Caco-2 (cell line): ENCODE measurements around the gene ARSA. TPM values are rescaled to one million over a fixed set of nuclear protein-coding genes. Genes with fewer than 3 reads are reported as not detected.
"Not testable (repeated sequence)": the region's sequence is repeated elsewhere in the genome, so short reads cannot be mapped to it uniquely, and the experiment has no call there.

Experiments
- BruUV-seq: library from RNA; stranded (reverse); fragments of 400-500 nt; replicated peaks from 2 replicates; lab custom pipeline; 2021; lab: Mats Ljungman, UMichigan
- CTCF ChIA-PET: fragments of 300-600 bp; sonication (Branson Sonifier 250); formaldehyde crosslinking; loops from one replicate; lab custom pipeline; 2022; ENCODE audit warnings: antibody characterized with exemption; lab: Charles Lee
- POLR2A ChIA-PET: fragments of 300-600 bp; sonication (Branson Sonifier 250); formaldehyde crosslinking; loops from one replicate; lab custom pipeline; 2022; ENCODE audit warnings: antibody characterized with exemption; lab: Charles Lee
- DNase-seq, 2 experiments: peaks; one replicate each; pipeline versions ENCODE4 v3.0.0 to v3.0.0-alpha.2; 2020 to 2022
- H3K27me3 ChIP-seq: replicated peaks from 2 replicates; pipeline ENCODE4 v1.6.0; 2011; ENCODE audit warnings: low read length; ENCODE audit not compliant: control insufficient read depth, insufficient read depth
- H3K36me3 ChIP-seq: 2 replicates; pipeline ENCODE4 v1.5.1; 2011; ENCODE audit warnings: low read length; ENCODE audit not compliant: control insufficient read depth, insufficient read depth
- H3K4me1 ChIP-seq: fragments of 250-450 bp; sonication (Bioruptor Pico); 2 replicates; pipeline ENCODE4 v1.5.1; 2020; ENCODE audit warnings: mild to moderate bottlenecking
- H3K4me3 ChIP-seq: 2 replicates; pipeline ENCODE4 v1.5.1; 2011; ENCODE audit warnings: low read depth, mild to moderate bottlenecking, control low read depth, low read length
- H3K9me3 ChIP-seq: fragments of 250-450 bp; sonication (Bioruptor Pico); 2 replicates; pipeline ENCODE4 v1.5.1; 2020; ENCODE audit warnings: mild to moderate bottlenecking, moderate library complexity
- H3K27ac Mint-ChIP-seq: one replicate; pipeline ENCODE4 v1.8.0; 2022; ENCODE audit warnings: mixed read lengths; ENCODE audit not compliant: unreplicated experiment
- H3K27me3 Mint-ChIP-seq: one replicate; pipeline ENCODE4 v1.8.0; 2022; ENCODE audit warnings: mixed read lengths; ENCODE audit not compliant: insufficient read depth, unreplicated experiment
- H3K36me3 Mint-ChIP-seq: one replicate; pipeline ENCODE4 v1.8.0; 2022; ENCODE audit warnings: mild to moderate bottlenecking, mixed read lengths; ENCODE audit not compliant: insufficient read depth, unreplicated experiment
- H3K4me1 Mint-ChIP-seq: one replicate; pipeline ENCODE4 v1.8.0; 2022; ENCODE audit warnings: low read depth, mixed read lengths; ENCODE audit not compliant: unreplicated experiment
- H3K4me3 Mint-ChIP-seq: one replicate; pipeline ENCODE4 v1.8.0; 2022; ENCODE audit warnings: mild to moderate bottlenecking, moderate library complexity, mixed read lengths; ENCODE audit not compliant: unreplicated experiment
- H3K9me3 Mint-ChIP-seq: one replicate; pipeline ENCODE4 v1.8.0; 2022; ENCODE audit warnings: mixed read lengths; ENCODE audit not compliant: unreplicated experiment
- intact Hi-C: fragments of 100-400 bp; cut with micrococcal nuclease; formaldehyde crosslinking; loops from one replicate; pipeline ENCODE4 v1.10.0; 2022; ENCODE audit not compliant: unreplicated experiment
- total RNA-seq: library from RNA; stranded (reverse); gene quantifications from 2 replicates; pipeline ENCODE4 v1.2.3, GENCODE V29; 2022
- TF ChIP-seq, protein P1 (sequence below), 2 experiments: fragments of 200-600 bp in 1 of 2; IDR thresholded peaks; 1 replicate in 1 of 2; 2 replicates in 1 of 2; pipeline versions ENCODE4 v1.5.1 to v1.8.0; 2011 to 2022; ENCODE audit warnings: antibody characterized with exemption in 1 of 2, control low read depth in 1 of 2, inconsistent platforms in 1 of 2, low read depth in 1 of 2, low read length in 1 of 2, mild to moderate bottlenecking in 1 of 2, moderate library complexity in 1 of 2; ENCODE audit not compliant: insufficient read depth in 1 of 2, severe bottlenecking in 1 of 2, unreplicated experiment in 1 of 2

The ARSA gene
- total RNA-seq, 1 experiment from 2014 or later: 11.5 TPM

DNA sequence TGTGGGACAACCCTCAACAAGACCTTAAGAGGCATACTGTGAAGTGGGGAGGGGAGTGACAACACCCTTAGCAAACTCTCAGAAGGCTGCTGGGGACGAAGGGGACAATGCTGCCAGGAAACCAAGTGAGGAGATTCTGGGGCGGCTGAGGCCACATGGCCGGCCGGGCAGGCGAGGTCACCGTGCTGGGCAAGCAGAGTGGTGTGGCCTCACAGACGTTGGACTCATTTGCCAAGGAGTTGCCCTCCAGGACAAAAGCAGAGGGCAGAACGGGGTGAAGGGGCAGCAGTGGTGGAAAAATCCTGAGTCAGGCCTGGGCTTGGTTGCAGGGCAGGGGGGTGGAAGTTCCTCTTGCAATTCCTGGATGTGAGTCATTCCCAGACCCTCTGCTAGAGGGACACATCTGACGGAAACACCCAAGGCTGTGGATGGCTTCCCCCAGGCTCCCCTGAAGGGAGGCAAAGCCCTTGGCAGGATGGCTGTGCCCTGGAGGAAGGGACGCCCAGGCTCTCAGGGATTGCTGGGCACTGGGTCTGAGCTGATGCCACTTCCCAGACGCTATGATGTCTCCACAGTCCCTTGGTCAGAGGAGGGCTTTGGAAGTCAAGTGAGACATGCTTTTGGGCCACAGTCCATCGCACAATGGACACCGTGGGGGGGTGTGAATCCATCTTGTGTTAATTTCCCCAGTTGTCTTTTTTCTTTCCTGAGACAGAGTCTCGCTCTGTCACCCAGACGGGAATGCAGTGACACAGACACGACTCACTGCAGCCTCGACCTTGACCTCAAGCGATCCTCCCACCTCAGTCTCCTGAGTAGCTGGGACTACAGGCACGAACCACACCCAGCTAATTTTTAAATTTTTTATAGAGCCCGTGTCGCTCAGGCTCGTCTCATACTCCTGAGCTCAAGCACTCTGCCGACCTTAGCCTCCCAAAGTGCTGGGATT, 28.4 kb upstream of the ARSA start:
- POLR2A ChIA-PET: no interaction called here
- H3K4me3 ChIP-seq: no peak overlapping the region
- no TSS peak for BruUV-seq

DNA sequence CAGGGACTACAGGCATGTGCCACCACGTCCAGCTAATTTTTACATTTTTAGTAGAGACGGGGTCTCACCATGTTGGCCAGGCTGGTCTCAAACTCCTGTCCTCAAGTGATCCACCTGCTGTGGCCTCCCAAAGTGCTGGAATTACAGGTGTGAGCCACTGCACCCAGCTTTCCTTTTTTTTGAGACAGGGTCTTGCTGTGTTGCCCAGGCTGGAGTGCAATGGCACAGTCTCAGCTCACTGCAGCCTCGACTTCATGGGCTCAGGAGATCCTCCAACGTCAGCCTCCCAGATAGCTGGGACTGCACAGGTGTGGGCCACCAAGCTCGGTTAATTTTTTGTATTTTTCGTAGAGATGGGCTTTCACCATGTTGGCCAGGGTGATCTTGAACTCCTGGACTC, 26.7 kb upstream of the ARSA start:
- CTCF ChIA-PET, H3K9me3 ChIP-seq, H3K4me3 Mint-ChIP-seq, H3K36me3 Mint-ChIP-seq, H3K9me3 Mint-ChIP-seq, DNase-seq, H3K27me3 ChIP-seq, H3K36me3 ChIP-seq, H3K4me3 ChIP-seq, intact Hi-C loops, BruUV-seq, H3K4me1 Mint-ChIP-seq, H3K4me1 ChIP-seq, H3K27me3 Mint-ChIP-seq, POLR2A ChIA-PET, H3K27ac Mint-ChIP-seq: not testable (repeated sequence)

More for the DNA sequence above, 28.4 kb upstream of the ARSA start:
- Mint-ChIP-seq H3K9me3 (no peaks in the 10 kb centered on the region), H3K27ac (no peak overlapping the region), H3K4me3 (no peak overlapping the region), H3K4me1 (no peaks in the 10 kb centered on the region), H3K27me3 (peaks cover 2% of the 10 kb centered on the region), H3K36me3 (no peaks in the 10 kb centered on the region)
- H3K4me1 ChIP-seq: no peaks in the 10 kb centered on the region; the same call in 1 of the 2 replicates
- H3K27me3 ChIP-seq: no peaks in the 10 kb centered on the region
- TF ChIP-seq, protein P1, sequence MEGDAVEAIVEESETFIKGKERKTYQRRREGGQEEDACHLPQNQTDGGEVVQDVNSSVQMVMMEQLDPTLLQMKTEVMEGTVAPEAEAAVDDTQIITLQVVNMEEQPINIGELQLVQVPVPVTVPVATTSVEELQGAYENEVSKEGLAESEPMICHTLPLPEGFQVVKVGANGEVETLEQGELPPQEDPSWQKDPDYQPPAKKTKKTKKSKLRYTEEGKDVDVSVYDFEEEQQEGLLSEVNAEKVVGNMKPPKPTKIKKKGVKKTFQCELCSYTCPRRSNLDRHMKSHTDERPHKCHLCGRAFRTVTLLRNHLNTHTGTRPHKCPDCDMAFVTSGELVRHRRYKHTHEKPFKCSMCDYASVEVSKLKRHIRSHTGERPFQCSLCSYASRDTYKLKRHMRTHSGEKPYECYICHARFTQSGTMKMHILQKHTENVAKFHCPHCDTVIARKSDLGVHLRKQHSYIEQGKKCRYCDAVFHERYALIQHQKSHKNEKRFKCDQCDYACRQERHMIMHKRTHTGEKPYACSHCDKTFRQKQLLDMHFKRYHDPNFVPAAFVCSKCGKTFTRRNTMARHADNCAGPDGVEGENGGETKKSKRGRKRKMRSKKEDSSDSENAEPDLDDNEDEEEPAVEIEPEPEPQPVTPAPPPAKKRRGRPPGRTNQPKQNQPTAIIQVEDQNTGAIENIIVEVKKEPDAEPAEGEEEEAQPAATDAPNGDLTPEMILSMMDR (IDR thresholded peaks at IDR 0.05; ENCODE audit: insufficient read depth in 1 of 2, low read depth in 1 of 2, low read length in 1 of 2, severe bottlenecking in 1 of 2, unreplicated experiment in 1 of 2): no peak
- peaks cover 6% of the 10 kb centered on the region; the same call in 1 of the 2 replicates for H3K9me3 ChIP-seq
- no peak for DNase-seq
- CTCF ChIA-PET: interaction anchor here (0.9 kb wide), 1 partner anchor 12 kb away, joined by 3 read pairs; no protein-coding TSS in a partner anchor
- intact Hi-C loops: no loop called here
- no peaks in the 10 kb centered on the region for H3K36me3 ChIP-seq

- Histone ChIP-seq H3K4me1 (no peaks in the 10 kb centered on the region; the same call in 1 of the 2 replicates), H3K27me3 (no peaks in the 10 kb centered on the region), H3K36me3 (no peaks in the 10 kb centered on the region), H3K9me3 (peaks cover 19% of the 10 kb centered on the region), H3K4me3 (no peak overlapping the region)
- Mint-ChIP-seq H3K27ac (no peak overlapping the region), H3K4me3 (no peak overlapping the region), H3K9me3 (peaks cover 6% of the 10 kb centered on the region), H3K36me3 (no peaks in the 10 kb centered on the region), H3K4me1 (no peaks in the 10 kb centered on the region), H3K27me3 (no peaks in the 10 kb centered on the region)
- intact Hi-C loops: no loop called here
- TF ChIP-seq, protein P1 (IDR thresholded peaks at IDR 0.05; ENCODE audit: insufficient read depth in 1 of 2, low read depth in 1 of 2, low read length in 1 of 2, severe bottlenecking in 1 of 2, unreplicated experiment in 1 of 2): no peak
- no TSS peak for BruUV-seq
- ChIA-PET CTCF (no interaction called here), POLR2A (no interaction called here)
- no peak for DNase-seq
Measured at GRCh38 chr22:50653256-50653655, 25.3 kb upstream of the ARSA start.

- DNase-seq, intact Hi-C loops, POLR2A ChIA-PET, H3K9me3 Mint-ChIP-seq, H3K4me1 ChIP-seq, H3K27me3 ChIP-seq, H3K27me3 Mint-ChIP-seq, BruUV-seq, H3K27ac Mint-ChIP-seq, H3K4me3 ChIP-seq, H3K4me3 Mint-ChIP-seq, H3K36me3 ChIP-seq, H3K36me3 Mint-ChIP-seq, H3K4me1 Mint-ChIP-seq: not testable (repeated sequence)
- H3K9me3 ChIP-seq: peaks cover 11% of the 10 kb centered on the region
- CTCF ChIA-PET: interaction anchor here (1.0 kb wide), 1 partner anchor 13 kb away, joined by 3 read pairs; no protein-coding TSS in a partner anchor
Measured at GRCh38 chr22:50643821-50644101, 15.8 kb upstream of the ARSA start.

- H3K4me3 ChIP-seq, H3K36me3 ChIP-seq, H3K36me3 Mint-ChIP-seq, DNase-seq, H3K9me3 ChIP-seq, CTCF ChIA-PET, H3K27me3 ChIP-seq, BruUV-seq, H3K9me3 Mint-ChIP-seq, H3K4me3 Mint-ChIP-seq, H3K27me3 Mint-ChIP-seq, POLR2A ChIA-PET, H3K4me1 Mint-ChIP-seq, H3K27ac Mint-ChIP-seq, intact Hi-C loops, H3K4me1 ChIP-seq: not testable (repeated sequence)
Measured at GRCh38 chr22:50643021-50643820, 15.3 kb upstream of the ARSA start.
